ENCODE data around the gene HIVEP3.

The HIVEP3 gene

DNA sequence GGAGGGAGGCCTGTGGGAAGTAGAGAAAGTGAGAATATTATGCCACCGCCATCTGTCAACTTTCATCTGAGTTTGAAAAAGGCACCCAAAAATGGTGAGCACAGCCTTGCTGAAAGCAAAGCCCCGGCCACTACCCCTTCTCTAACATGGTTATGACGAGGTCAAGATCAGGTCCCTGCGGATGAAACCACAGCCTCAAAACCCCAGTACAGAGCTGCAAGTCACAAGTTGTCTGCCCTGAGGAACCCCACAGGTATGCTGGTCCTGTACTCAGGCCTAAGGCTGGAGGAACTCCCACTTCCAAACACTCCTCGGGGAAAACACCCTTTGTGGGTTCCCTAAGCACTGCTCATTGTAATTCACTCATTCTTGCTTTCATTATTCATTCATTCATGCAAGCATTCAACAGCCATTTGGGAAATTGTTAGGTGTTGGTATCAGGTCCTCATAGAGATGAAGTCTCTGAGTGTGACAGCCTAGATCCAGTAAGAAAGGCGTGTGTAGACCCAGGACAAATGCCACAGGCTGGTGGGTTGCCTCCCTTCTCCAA is 217.7 kb downstream of the HIVEP3 start:
- TF ChIP-seq FOXP2 (optimal IDR thresholded peaks at IDR 0.05; ENCODE audit: borderline replicate concordance, extremely low read depth, extremely low read length, insufficient read depth) (no peak), SIN3A (IDR thresholded peaks at IDR 0.05; ENCODE audit: borderline replicate concordance, insufficient read depth, low read length) (no peak), REST (IDR thresholded peaks at IDR 0.05; ENCODE audit: insufficient read depth in 1 of 2, low read depth in 2 of 2, low read length in 2 of 2) (no peak), TAF1 (IDR thresholded peaks at IDR 0.05; ENCODE audit: borderline replicate concordance, insufficient read depth, low read length) (no peak), POLR2AphosphoS5 (IDR thresholded peaks at IDR 0.05; ENCODE audit: low read depth, low read length) (no peak)

GRCh38 chr1:41700581-41700980 is 218.1 kb downstream of the HIVEP3 start:
- TF ChIP-seq TAF1 (IDR thresholded peaks at IDR 0.05; ENCODE audit: borderline replicate concordance, insufficient read depth, low read length), result no peak
- TF ChIP-seq FOXP2 (optimal IDR thresholded peaks at IDR 0.05; ENCODE audit: borderline replicate concordance, extremely low read depth, extremely low read length, insufficient read depth), result no peak
- TF ChIP-seq POLR2AphosphoS5 (IDR thresholded peaks at IDR 0.05; ENCODE audit: low read depth, low read length), result no peak
- no peak for TF ChIP-seq REST (IDR thresholded peaks at IDR 0.05; ENCODE audit: insufficient read depth in 1 of 2, low read depth in 2 of 2, low read length in 2 of 2)
- TF ChIP-seq SIN3A (IDR thresholded peaks at IDR 0.05; ENCODE audit: borderline replicate concordance, insufficient read depth, low read length), result no peak

- no peak for TF ChIP-seq SIN3A (IDR thresholded peaks at IDR 0.05; ENCODE audit: borderline replicate concordance, insufficient read depth, low read length)
- no peak for TF ChIP-seq POLR2AphosphoS5 (IDR thresholded peaks at IDR 0.05; ENCODE audit: low read depth, low read length)
These were observed 218.9 kb downstream of the HIVEP3 start for GRCh38 chr1:41699861-41700248.

DNA sequence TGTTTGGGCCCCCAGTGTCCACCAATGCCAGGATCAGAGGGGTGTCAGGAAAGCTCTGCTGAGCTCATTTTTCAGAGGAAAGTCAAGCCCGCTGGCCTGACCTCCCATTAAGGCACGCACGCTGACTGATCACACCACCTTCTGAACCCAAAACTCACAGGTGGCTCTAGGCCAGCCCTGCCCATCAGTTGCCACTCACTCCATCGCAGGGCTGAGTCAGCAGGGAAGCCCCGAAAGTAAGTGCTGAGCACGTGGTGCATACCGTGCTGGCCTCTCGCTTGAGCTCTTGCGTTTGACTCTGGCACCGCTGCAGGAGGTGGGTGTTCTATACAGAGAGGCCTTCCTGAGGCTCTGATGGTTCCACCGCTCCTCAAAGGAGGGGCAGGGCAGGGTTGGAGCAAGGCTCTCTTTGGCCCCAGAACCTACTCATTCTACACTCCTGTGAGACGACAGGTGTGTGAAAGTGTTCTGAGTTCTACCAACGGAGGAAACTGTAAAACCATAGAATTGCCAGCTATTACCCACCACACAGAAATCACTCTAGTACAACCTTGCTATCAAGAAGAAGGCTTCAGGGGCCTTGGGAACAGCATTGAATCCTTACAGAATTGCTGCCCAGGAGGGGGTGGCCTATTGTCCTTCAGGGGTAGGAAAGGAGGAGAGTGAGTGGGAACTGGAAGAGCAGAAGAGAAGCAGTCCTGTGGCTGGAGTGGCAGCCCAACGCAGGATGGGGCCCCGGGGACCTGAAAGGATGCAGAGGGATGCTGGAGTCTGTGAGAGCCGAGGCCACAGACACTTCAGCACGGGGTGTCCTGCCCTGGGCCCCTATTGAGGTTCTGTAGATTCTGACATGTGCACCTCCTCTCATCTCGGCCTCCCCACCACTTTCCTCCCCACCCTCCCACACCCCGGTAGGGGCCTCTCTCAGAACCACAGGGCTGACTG is 219.5 kb downstream of the HIVEP3 start:
- TF ChIP-seq SIN3A (IDR thresholded peaks at IDR 0.05; ENCODE audit: borderline replicate concordance, insufficient read depth, low read length), result no peak
- TF ChIP-seq FOXP2 (optimal IDR thresholded peaks at IDR 0.05; ENCODE audit: borderline replicate concordance, extremely low read depth, extremely low read length, insufficient read depth), result no peak
- no peak for TF ChIP-seq TAF1 (IDR thresholded peaks at IDR 0.05; ENCODE audit: borderline replicate concordance, insufficient read depth, low read length)
- TF ChIP-seq REST (IDR thresholded peaks at IDR 0.05; ENCODE audit: insufficient read depth in 1 of 2, low read depth in 2 of 2, low read length in 2 of 2), result no peak
- TF ChIP-seq POLR2AphosphoS5 (IDR thresholded peaks at IDR 0.05; ENCODE audit: low read depth, low read length), result no peak

DNA sequence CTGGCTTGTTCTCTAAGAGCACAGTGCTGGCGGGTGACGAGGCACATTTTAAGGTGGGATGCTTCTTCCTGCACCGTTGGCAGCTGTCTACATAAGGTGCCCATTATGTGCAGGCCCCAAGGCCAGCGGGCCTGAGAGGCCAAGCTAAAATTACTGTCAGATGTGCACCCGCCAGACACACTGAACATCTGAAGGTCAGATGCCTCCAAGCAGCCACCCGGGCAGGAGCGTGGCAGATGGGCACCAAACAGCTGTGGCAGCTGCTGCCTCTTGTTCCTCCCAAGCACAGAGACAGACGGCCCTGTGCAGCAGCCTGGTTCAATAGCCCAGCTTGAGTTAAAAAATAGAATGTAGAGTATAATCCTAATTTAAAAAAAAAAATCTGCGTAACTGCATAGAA is 222.3 kb downstream of the HIVEP3 start:
- no peak for TF ChIP-seq REST (IDR thresholded peaks at IDR 0.05; ENCODE audit: insufficient read depth in 1 of 2, low read depth in 2 of 2, low read length in 2 of 2)
- no peak for TF ChIP-seq POLR2AphosphoS5 (IDR thresholded peaks at IDR 0.05; ENCODE audit: low read depth, low read length)
- no peak for TF ChIP-seq FOXP2 (optimal IDR thresholded peaks at IDR 0.05; ENCODE audit: borderline replicate concordance, extremely low read depth, extremely low read length, insufficient read depth)
- TF ChIP-seq TAF1 (IDR thresholded peaks at IDR 0.05; ENCODE audit: borderline replicate concordance, insufficient read depth, low read length), result no peak
